Activated naive CD4-positive, alpha-beta T cell treated with anti-CD3 and anti-CD28 coated beads, Interleukin-2, amount 50 U/mL, for 72 hours (primary cell): ENCODE measurements around the gene ARHGAP42. TPM values are rescaled to one million over a fixed set of nuclear protein-coding genes. Genes with fewer than 3 reads are reported as not detected.

Experiments
- ATAC-seq, 2 donors: fragments of 150-1000 bp; cut with Tn5 transposase; 2 replicates each; pipeline ENCODE4 v1.10.0; 2021; ENCODE audit warnings: mild to moderate bottlenecking in 2 of 2, moderate library complexity in 2 of 2
- DNase-seq, 2 donors: peaks; one replicate each; pipeline ENCODE4 v3.0.0; 2021 to 2022; ENCODE audit warnings: low spot score in 2 of 2
- H3K27ac Mint-ChIP-seq, 2 donors: one replicate each; pipeline ENCODE4 v1.8.0; 2022; ENCODE audit warnings: mild to moderate bottlenecking in 2 of 2, mixed read lengths in 2 of 2
- H3K36me3 Mint-ChIP-seq, 2 donors: one replicate each; pipeline ENCODE4 v1.8.0; 2022; ENCODE audit warnings: mixed read lengths in 2 of 2
- H3K9me3 Mint-ChIP-seq, 2 donors: one replicate each; pipeline ENCODE4 v1.8.0; 2022; ENCODE audit warnings: mixed read lengths in 2 of 2
- total RNA-seq, 2 donors: library from RNA; stranded (reverse); gene quantifications; one replicate each; pipeline ENCODE4 v1.2.3, GENCODE V29; 2022

ARHGAP42 gene
- total RNA-seq, 2 donors from 2014 or later: 0.10 to 0.32 TPM

DNA sequence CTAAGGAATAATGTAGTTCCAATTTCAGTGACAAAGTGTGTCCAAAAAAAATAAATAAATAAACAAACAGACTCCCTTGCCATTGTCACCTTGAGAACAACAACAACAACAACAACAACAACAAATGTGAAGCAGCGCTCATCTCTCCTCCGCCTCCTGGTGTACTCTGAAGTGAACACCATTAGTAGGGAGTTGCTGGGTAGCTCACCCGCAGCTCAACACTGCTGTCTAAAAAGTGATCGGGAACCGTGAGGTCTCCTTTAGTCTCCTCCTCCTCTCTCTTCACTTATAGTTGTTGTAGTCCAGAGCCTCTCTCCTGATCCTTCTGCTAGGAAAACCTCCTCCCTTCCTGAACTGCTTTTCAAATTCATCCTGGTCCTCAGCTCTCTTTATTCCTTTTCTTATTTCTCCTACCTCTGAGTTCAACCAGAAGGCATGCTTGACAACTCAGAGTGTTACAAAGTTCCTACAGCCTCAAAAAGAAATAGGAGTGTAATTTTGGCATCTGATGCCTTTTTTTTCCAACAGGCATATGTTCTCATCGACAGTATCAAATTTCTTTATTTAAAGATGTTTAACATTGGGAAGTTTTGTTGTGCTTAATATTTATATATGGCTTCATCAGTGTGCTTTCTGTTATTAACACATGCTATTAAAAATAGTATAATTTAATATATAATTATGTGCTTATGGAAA lies 227.5 kb downstream of the ARHGAP42 start:
- no peak for DNase-seq
- Mint-ChIP-seq H3K27ac (no peak overlapping the region), H3K9me3 (peaks cover 0 to 9% of the 10 kb centered on the region in 2 donors), H3K36me3 (no peaks in the 10 kb centered on the region)
- ATAC-seq: no peak

DNA sequence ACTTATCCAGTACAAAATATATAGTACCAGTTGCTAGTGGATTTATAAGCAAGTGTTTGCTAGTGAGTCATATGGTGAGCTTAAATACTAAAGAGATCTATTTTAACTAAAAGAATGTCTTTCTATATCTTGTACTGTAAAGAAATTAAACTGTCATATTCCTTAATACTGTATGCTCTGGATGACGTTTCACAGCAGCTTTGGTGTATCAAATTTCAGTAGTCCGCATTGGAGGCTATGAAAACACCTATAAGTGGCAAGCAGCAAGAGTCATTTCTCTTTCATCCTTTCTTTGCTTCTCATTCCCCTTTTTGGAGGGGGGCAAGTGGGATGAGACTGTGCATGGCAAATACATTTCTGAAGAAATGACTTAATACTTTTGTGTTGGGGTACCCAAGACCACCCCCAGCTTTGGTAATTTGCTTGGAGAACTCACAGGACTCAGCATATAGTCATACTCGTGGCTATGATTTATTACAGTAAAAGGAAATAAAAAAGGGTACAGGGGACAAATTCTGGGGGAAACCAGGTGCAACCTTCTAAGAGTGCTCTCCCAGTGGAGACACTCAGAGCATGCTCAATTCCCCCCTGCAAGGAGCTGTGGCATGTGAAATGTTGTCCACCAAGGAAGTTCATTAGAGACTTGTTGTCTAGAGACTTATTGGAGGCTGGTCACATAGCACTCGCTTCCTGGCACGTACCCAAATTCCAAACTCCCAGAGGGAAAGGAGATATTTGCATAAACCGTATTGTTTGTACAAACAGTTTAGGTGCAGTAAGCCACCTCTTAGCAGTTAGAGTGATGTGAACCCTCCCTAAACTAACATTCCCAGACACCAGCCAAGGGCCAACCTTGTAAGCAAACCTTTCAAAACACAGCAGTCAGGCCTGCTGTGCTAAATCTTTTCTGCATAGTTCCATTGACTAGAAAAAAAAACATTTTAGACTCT lies 231.7 kb downstream of the ARHGAP42 start:
- peaks cover 0 to 8% of the 10 kb centered on the region in 2 donors for H3K9me3 Mint-ChIP-seq
- H3K36me3 Mint-ChIP-seq: no peaks in the 10 kb centered on the region
- no peak for DNase-seq
- no peak overlapping the region for H3K27ac Mint-ChIP-seq
- no peak for ATAC-seq

- DNase-seq (no peak), ATAC-seq (no peak)
- H3K27ac Mint-ChIP-seq: no peak overlapping the region
- no peaks in the 10 kb centered on the region for H3K36me3 Mint-ChIP-seq
- H3K9me3 Mint-ChIP-seq: peaks cover 0 to 3% of the 10 kb centered on the region in 2 donors
Measured at GRCh38 chr11:100920593-100920992, 233.5 kb downstream of the ARHGAP42 start.

- Mint-ChIP-seq H3K27ac (no peak overlapping the region), H3K9me3 (peaks cover 0 to 3% of the 10 kb centered on the region in 2 donors)
- no peak for ATAC-seq
Measured at GRCh38 chr11:100922121-100922520, 235.0 kb downstream of the ARHGAP42 start.

GRCh38 chr11:100923555-100923954 lies 236.5 kb downstream of the ARHGAP42 start:
- Mint-ChIP-seq H3K9me3 (peaks cover 0 to 3% of the 10 kb centered on the region in 2 donors), H3K36me3 (no peaks in the 10 kb centered on the region), H3K27ac (no peak overlapping the region)
- ATAC-seq: no peak
- no peak for DNase-seq

More at GRCh38 chr11:100922121-100922520, 235.0 kb downstream of the ARHGAP42 start:
- DNase-seq: no peak
- H3K36me3 Mint-ChIP-seq: no peaks in the 10 kb centered on the region

DNA sequence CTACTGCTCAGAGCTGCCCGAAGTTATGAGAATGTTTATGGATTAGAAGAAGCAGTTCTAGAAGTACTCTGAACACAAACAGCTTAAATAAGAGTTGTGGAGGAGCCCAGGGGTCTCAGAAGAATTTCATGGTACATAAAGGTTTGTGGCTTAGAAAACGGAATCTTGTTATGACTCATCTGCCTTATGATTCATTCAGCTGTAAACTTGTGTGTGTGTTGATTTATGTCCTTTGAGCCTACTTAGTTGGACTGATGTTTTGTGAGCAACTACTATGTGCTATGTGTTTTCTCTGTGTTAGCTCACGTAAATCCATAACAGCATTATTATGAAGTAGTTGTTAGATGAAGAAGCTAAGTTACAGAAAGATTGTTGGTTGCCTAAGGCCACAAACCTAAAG lies 238.8 kb downstream of the ARHGAP42 start:
- H3K9me3 Mint-ChIP-seq: peaks cover 0 to 3% of the 10 kb centered on the region in 2 donors
- no peaks in the 10 kb centered on the region for H3K36me3 Mint-ChIP-seq
- H3K27ac Mint-ChIP-seq: no peak overlapping the region
- DNase-seq (no peak), ATAC-seq (peak in 1 of 2 donors; percentile 47)

- DNase-seq: no peak
- Mint-ChIP-seq H3K27ac (no peak overlapping the region), H3K36me3 (no peaks in the 10 kb centered on the region), H3K9me3 (peaks cover 0 to 3% of the 10 kb centered on the region in 2 donors)
- no peak for ATAC-seq
Measured at GRCh38 chr11:100927579-100927978, 240.5 kb downstream of the ARHGAP42 start.

GRCh38 chr11:100928426-100928825 lies 241.3 kb downstream of the ARHGAP42 start:
- H3K9me3 Mint-ChIP-seq: no peaks in the 10 kb centered on the region
- ATAC-seq (no peak), DNase-seq (no peak)
- H3K36me3 Mint-ChIP-seq: no peaks in the 10 kb centered on the region
- no peak overlapping the region for H3K27ac Mint-ChIP-seq

DNA sequence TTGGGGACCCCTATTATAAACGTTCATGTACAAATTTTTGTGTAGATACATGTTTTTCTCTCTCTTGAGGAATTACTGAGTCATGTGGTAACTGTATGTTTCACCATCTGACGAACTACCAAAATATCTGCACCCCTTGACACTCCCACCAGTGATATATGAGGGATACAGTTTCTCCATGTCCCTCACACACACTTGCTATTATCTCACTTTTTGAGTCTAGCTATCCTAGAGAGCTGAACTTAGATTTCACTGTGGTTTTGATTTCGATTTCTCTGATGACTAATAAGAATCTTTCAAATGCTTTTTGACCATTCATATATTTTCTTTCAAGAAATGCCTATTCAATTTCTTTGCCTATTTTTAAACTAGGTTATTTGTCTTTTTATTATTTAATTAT lies 242.3 kb downstream of the ARHGAP42 start:
- Mint-ChIP-seq H3K36me3 (no peaks in the 10 kb centered on the region), H3K27ac (no peak overlapping the region), H3K9me3 (no peaks in the 10 kb centered on the region)
- peak in 1 of 2 donors; percentile 24 for ATAC-seq
- DNase-seq: no peak

DNA sequence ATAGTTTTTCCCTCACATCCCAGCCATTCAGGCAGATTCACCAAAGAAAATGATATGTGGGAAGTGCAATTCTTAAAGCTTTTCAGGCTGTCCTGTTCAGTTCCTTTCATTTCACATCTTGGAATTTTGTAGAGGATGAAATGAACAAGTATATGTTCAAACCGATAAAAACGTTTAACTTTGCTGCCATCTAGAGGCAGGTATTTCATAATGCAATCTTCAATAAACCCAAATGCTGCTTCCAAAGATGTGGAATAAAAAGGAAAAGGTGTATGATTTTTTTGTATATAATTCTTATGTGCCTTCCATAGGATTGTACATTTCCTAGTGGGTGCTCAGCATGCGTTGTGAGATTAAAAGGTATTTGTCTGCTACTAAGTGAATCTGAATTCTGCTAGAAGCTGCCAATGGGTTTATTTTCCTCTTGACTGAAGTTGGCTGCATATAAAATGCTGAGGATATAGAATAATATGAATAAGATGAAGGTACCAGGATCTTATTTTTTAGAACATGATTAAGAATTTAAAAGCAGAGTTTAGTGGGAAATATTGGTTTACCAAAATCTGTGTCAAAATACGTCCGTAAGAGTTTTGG lies 243.2 kb downstream of the ARHGAP42 start:
- ATAC-seq: no peak
- Mint-ChIP-seq H3K9me3 (no peaks in the 10 kb centered on the region), H3K27ac (no peak overlapping the region), H3K36me3 (no peaks in the 10 kb centered on the region)
- DNase-seq: no peak

GRCh38 chr11:100932474-100933100 lies 245.5 kb downstream of the ARHGAP42 start:
- Mint-ChIP-seq H3K9me3 (no peaks in the 10 kb centered on the region), H3K27ac (no peak overlapping the region), H3K36me3 (no peaks in the 10 kb centered on the region)
- DNase-seq (no peak), ATAC-seq (no peak)

DNA sequence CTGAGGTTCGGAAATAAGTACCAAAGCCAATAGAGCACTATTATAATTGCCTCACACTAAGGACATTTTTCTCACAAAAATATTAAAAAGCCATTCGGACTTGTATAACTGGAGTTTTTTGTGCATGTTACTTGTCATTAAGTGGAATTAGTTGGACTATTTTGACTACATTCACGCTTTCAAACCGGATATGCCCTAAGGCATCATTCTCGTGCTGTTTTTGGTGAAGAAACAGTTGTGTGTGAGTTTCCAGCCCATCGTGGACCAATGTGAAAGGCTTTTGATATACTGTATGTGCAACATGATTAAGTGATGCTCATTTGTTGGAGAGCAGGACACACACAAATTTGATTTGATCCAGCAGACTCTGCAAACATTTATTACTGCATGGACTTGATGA lies 249.7 kb downstream of the ARHGAP42 start:
- Mint-ChIP-seq H3K9me3 (peaks cover 0 to 4% of the 10 kb centered on the region in 2 donors), H3K36me3 (no peaks in the 10 kb centered on the region), H3K27ac (no peak overlapping the region)
- DNase-seq: no peak
- no peak for ATAC-seq

GRCh38 chr11:100939571-100939970 lies 252.5 kb downstream of the ARHGAP42 start:
- ATAC-seq (no peak), DNase-seq (no peak)
- Mint-ChIP-seq H3K9me3 (peaks cover 0 to 4% of the 10 kb centered on the region in 2 donors), H3K27ac (no peak overlapping the region), H3K36me3 (no peaks in the 10 kb centered on the region)

- ATAC-seq (no peak), DNase-seq (no peak)
- Mint-ChIP-seq H3K9me3 (peaks cover 0 to 4% of the 10 kb centered on the region in 2 donors), H3K36me3 (no peaks in the 10 kb centered on the region), H3K27ac (no peak overlapping the region)
Measured at GRCh38 chr11:100940111-100940510, 253.0 kb downstream of the ARHGAP42 start.

DNA sequence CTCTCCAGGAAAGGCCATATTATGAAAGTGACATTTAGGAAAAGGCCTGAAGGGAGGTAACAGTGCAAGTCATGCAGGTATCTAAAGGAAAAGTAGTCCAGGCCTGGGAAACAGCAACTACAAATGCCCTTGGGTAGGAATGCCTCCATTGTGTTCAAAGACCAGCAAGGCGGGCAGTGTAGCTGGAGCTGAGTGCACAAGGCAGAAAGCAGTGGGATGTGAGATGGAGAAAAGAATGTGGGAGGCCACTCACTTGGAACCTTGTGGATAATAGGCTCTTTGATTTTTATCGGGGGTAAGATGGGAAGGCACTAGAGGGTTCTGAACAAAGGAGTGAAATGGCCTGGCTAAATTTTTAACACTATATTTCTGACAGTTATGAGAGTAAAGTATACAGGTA lies 253.9 kb downstream of the ARHGAP42 start:
- ATAC-seq: no peak
- Mint-ChIP-seq H3K27ac (no peak overlapping the region), H3K9me3 (peaks cover 0 to 4% of the 10 kb centered on the region in 2 donors), H3K36me3 (no peaks in the 10 kb centered on the region)
- DNase-seq: no peak

DNA sequence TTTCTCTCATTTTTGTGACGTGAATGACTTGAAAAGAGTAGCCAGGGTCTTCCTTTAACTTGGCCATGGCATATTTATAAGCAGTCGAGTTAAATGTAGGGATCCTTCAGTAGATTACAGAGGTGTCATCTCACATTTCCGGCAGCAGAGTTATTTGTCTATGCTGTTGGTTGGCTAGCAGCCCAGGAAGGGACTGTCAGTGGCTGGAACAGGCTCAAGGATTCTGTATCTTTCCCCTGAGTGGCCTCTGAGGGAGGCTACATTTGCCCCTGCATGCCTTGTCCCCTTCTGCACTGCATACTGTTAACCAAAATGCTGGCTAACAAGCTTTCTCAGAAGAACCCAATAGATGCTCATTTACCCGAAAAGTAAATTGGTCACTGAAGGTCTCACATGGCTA lies 254.9 kb downstream of the ARHGAP42 start:
- DNase-seq: no peak
- Mint-ChIP-seq H3K27ac (no peak overlapping the region), H3K9me3 (peaks cover 4% of the 10 kb centered on the region in 2 donors), H3K36me3 (no peaks in the 10 kb centered on the region)
- ATAC-seq: no peak

DNA sequence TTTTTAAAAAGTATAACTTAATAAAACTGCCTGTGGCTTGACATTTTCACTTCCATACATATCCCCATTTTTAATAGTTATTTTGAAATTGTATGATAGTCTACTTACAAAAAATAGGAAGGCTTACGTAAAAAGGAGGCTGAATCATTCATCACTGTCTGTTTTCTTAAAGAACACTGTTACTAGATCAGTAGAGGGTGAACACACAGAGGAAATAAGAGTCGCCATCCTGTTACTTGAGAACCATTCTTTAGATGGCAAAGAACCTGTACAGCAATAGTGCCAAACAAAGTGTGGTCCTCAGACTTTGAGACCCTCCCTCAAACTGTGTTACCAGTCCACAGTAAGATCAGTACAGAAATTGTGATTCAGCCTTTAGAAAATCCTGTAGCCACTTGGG lies 261.8 kb downstream of the ARHGAP42 start:
- no peak for DNase-seq
- no peak for ATAC-seq
- Mint-ChIP-seq H3K27ac (no peak overlapping the region), H3K9me3 (peaks cover 4% of the 10 kb centered on the region in 2 donors), H3K36me3 (no peaks in the 10 kb centered on the region)
